ENCODE measurements around the gene JARID2. TPM values are rescaled to one million over a fixed set of nuclear protein-coding genes. Genes with fewer than 3 reads are reported as not detected.

Gene JARID2
- total and polyA plus RNA-seq, 2 of the 13 experiments (the other 11 are each of a cell fraction or from before 2014, with no cell fraction given), result 7.5 to 10.3 TPM

- TF ChIP-seq, protein P1, sequence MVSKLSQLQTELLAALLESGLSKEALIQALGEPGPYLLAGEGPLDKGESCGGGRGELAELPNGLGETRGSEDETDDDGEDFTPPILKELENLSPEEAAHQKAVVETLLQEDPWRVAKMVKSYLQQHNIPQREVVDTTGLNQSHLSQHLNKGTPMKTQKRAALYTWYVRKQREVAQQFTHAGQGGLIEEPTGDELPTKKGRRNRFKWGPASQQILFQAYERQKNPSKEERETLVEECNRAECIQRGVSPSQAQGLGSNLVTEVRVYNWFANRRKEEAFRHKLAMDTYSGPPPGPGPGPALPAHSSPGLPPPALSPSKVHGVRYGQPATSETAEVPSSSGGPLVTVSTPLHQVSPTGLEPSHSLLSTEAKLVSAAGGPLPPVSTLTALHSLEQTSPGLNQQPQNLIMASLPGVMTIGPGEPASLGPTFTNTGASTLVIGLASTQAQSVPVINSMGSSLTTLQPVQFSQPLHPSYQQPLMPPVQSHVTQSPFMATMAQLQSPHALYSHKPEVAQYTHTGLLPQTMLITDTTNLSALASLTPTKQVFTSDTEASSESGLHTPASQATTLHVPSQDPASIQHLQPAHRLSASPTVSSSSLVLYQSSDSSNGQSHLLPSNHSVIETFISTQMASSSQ (IDR thresholded peaks at IDR 0.05; ENCODE audit: low read depth), result 0 out of 2 replicates have a peak, but pooled peaks have one; percentile 14
- TF ChIP-seq, protein P1 (CRISPR knock-in tag; IDR thresholded peaks at IDR 0.05; ENCODE audit: borderline replicate concordance), result no peak; the same call in 1 of the 2 replicates
- TF ChIP-seq SOX13 (IDR thresholded peaks at IDR 0.05) (no peak), SOX13 (CRISPR knock-in tag; conservative IDR thresholded peaks at IDR 0.05 in 1 of 2, IDR thresholded peaks at IDR 0.05 in 1 of 2) (peak in 1 of 2 experiments; percentile 46; a peak in 1 of 4 replicates), CEBPG (CRISPR knock-in tag; IDR thresholded peaks at IDR 0.05) (peak; percentile 34; the same call in 1 of the 2 replicates), AHDC1 (CRISPR knock-in tag; IDR thresholded peaks at IDR 0.05; ENCODE audit: borderline replicate concordance) (peak; percentile 50; the same call in 1 of the 2 replicates), ARID5B (CRISPR knock-in tag; IDR thresholded peaks at IDR 0.05) (peak; percentile 30; the same call in 1 of the 2 replicates), ZFP62 (CRISPR knock-in tag; IDR thresholded peaks at IDR 0.05) (no peak)
- TF ChIP-seq, protein P2, sequence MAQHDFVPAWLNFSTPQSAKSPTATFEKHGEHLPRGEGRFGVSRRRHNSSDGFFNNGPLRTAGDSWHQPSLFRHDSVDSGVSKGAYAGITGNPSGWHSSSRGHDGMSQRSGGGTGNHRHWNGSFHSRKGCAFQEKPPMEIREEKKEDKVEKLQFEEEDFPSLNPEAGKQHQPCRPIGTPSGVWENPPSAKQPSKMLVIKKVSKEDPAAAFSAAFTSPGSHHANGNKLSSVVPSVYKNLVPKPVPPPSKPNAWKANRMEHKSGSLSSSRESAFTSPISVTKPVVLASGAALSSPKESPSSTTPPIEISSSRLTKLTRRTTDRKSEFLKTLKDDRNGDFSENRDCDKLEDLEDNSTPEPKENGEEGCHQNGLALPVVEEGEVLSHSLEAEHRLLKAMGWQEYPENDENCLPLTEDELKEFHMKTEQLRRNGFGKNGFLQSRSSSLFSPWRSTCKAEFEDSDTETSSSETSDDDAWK (CRISPR knock-in tag; IDR thresholded peaks at IDR 0.05), result no peak
- TF ChIP-seq, protein P3, sequence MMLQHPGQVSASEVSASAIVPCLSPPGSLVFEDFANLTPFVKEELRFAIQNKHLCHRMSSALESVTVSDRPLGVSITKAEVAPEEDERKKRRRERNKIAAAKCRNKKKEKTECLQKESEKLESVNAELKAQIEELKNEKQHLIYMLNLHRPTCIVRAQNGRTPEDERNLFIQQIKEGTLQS (CRISPR knock-in tag; IDR thresholded peaks at IDR 0.05), result no peak
- TF ChIP-seq, protein P4, sequence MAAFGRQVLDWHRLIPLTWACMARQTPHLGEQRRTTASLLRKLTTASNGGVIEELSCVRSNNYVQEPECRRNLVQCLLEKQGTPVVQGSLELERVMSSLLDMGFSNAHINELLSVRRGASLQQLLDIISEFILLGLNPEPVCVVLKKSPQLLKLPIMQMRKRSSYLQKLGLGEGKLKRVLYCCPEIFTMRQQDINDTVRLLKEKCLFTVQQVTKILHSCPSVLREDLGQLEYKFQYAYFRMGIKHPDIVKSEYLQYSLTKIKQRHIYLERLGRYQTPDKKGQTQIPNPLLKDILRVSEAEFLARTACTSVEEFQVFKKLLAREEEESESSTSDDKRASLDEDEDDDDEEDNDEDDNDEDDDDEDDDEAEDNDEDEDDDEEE (CRISPR knock-in tag; IDR thresholded peaks at IDR 0.05), result no peak
Measured at GRCh38 chr6:15280028-15280427, 34.2 kb downstream of the JARID2 start (continued).

Measured in HepG2 (cell line).